GM18868 (cell line): Measurements from ENCODE around the gene DNMBP.
"Not testable (repeated sequence)": the region's sequence is repeated elsewhere in the genome, so short reads cannot be mapped to it uniquely, and the experiment has no call there.

Experiments
- ATAC-seq: cut with Tn5 transposase; IDR thresholded peaks from one replicate; pipeline ENCODE4 v1.9.1; 2021; ENCODE audit warnings: mild to moderate bottlenecking, moderate library complexity; ENCODE audit not compliant: unreplicated experiment

Gene DNMBP

GRCh38 chr10:99840859-99841258 lies 168.9 kb downstream of the DNMBP start:
- not testable (repeated sequence) for ATAC-seq

GRCh38 chr10:99836711-99837110 lies 173.0 kb downstream of the DNMBP start:
- no peak for ATAC-seq

- ATAC-seq = no peak
Measured at GRCh38 chr10:99835947-99836346, 173.8 kb downstream of the DNMBP start.

- ATAC-seq = no peak
Measured at GRCh38 chr10:99834410-99834809, 175.3 kb downstream of the DNMBP start.

GRCh38 chr10:99832439-99832838 lies 177.3 kb downstream of the DNMBP start:
- no peak for ATAC-seq

- no peak for ATAC-seq
Measured at GRCh38 chr10:99828464-99828863, 181.3 kb downstream of the DNMBP start.

- ATAC-seq = no peak
Measured at GRCh38 chr10:99827936-99828335, 181.8 kb downstream of the DNMBP start.
